RWPE1 (cell line): ENCODE results near the gene TMEM190.

Source experiments
- CTCF ChIA-PET: fragments of 350-600 bp; sonication (Branson Sonifier 250); formaldehyde crosslinking; extraction: SDS; loops from one replicate; lab custom pipeline; 2021; lab: Yijun Ruan, JAX
- POLR2A ChIA-PET: fragments of 400-600 bp; formaldehyde crosslinking; extraction: SDS; loops from one replicate; lab custom pipeline; 2020; ENCODE audit warnings: antibody characterized with exemption; ENCODE audit not compliant: low non-redundant PET; lab: Yijun Ruan, JAX
- DNase-seq: peaks from one replicate; pipeline ENCODE4 v3.0.0; 2012; ENCODE audit warnings: low spot score
- H3K27ac ChIP-seq: fragments of 450-650 bp; 2 replicates; pipeline ENCODE4 v1.5.1; 2017
- TF ChIP-seq, protein P1 (sequence below): fragments of 450-650 bp; conservative IDR thresholded peaks from 2 replicates; pipeline ENCODE4 v1.5.1; 2017; ENCODE audit warnings: low read depth, mild to moderate bottlenecking

TMEM190 gene

DNA sequence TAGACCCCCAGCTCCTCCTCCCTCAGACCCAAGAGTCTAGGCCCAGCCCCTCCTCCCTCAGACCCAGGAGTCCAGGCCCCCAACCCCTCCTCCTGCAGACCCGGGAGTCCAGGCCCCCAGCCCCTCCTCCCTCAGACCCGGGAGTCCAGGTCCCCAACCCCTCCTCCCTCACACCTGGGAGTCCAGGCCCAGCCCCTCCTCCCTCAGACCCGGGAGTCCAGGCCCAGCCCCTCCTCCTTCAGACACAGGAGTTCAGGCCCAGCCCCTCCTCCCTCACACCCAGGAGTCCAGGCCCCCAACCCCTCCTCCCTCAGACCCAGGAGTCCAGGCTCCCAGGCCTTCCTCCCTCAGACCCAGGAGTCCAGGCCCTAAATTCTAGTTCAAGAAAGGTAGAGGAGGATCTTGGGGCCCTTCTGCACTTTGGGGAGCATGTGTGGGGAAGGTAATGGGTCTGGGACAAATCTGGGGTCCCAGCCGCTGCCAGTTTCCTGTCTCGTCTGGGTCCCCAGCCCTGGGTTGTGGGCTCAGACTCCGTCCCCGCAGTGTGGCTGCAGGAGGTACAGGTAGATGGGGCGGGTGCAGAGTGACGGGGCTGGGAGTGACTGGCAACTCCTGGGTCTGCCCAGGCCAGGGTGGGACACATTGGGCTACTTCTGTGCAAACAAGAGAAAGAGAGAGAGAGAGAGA is 3.2 kb upstream of the TMEM190 start:
- no peak for DNase-seq
- TF ChIP-seq, protein P1, sequence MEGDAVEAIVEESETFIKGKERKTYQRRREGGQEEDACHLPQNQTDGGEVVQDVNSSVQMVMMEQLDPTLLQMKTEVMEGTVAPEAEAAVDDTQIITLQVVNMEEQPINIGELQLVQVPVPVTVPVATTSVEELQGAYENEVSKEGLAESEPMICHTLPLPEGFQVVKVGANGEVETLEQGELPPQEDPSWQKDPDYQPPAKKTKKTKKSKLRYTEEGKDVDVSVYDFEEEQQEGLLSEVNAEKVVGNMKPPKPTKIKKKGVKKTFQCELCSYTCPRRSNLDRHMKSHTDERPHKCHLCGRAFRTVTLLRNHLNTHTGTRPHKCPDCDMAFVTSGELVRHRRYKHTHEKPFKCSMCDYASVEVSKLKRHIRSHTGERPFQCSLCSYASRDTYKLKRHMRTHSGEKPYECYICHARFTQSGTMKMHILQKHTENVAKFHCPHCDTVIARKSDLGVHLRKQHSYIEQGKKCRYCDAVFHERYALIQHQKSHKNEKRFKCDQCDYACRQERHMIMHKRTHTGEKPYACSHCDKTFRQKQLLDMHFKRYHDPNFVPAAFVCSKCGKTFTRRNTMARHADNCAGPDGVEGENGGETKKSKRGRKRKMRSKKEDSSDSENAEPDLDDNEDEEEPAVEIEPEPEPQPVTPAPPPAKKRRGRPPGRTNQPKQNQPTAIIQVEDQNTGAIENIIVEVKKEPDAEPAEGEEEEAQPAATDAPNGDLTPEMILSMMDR = no peak
- CTCF ChIA-PET = interaction anchor here (1.2 kb wide), 1 partner anchor 81 kb away, joined by 4 read pairs; no protein-coding TSS in a partner anchor
- H3K27ac ChIP-seq = peak overlapping the region; percentile 28; the same call in 1 of the 2 replicates
- POLR2A ChIA-PET = interaction anchor here (1.1 to 1.2 kb wide), 2 partner anchors 11 to 13 kb away, joined by 3 to 4 read pairs; partner anchors contain the start of genes RPL28 and TMEM238

- peak overlapping the region; percentile 28; the same call in 1 of the 2 replicates for H3K27ac ChIP-seq
- TF ChIP-seq, protein P1 = no peak
- DNase-seq = no peak
- POLR2A ChIA-PET = no interaction called here
- CTCF ChIA-PET = no interaction called here
These were observed 2.5 kb upstream of the TMEM190 start for GRCh38 chr19:55373993-55374757.

DNA sequence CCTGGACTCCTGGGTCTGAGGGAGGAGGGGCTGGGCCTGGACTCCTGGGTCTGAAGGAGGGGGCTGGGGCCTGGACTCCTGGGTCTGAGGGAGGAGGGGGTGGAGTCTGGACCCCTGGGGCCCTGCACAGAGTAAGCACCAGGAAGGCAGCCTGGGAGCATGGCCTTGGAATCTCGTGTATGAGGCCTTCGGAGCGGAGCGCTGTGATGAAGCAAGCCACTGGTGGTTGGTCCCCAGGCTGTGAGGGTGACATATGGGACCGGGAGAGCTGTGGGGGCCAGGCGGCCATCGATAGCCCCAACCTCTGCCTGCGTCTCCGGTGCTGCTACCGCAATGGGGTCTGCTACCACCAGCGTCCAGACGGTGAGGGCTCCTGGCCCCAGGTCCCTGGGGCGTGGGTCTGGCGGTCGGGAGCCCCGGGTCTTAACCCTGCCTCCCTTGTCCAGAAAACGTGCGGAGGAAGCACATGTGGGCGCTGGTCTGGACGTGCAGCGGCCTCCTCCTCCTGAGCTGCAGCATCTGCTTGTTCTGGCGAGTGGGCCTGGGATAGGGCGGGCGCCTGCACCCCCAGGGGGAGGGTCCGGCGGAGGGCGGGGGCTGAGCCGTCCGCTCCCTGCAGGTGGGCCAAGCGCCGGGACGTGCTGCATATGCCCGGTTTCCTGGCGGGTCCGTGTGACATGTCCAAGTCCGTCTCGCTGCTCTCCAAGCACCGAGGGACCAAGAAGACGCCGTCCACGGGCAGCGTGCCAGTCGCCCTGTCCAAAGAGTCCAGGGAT is 918 bp downstream of the TMEM190 start:
- no peak overlapping the region for H3K27ac ChIP-seq
- POLR2A ChIA-PET = no interaction called here
- TF ChIP-seq, protein P1 = no peak
- DNase-seq = no peak
- CTCF ChIA-PET = interaction anchor here (1.1 kb wide), 1 partner anchor 75 kb away, joined by 3 read pairs; no protein-coding TSS in a partner anchor

DNA sequence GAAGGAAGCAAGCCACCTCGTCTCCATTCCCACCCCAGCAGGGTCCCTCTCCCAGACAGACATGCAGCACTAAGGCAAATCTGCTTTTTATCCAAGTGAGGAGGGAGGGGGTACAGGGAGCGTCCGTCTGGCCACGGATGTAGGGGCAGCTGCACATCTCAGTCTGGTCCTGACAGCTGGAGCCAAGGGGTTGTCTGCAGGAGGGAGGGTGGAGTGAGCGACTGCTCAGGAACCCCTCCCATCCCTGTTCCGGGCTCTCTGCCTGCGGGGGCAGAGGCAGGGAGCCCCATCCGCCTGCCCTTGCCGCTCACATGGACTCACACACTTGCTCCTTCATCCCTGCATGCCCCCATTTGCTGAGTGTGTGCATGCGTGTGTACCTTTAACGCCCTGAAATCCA is 2.5 kb downstream of the TMEM190 start:
- TF ChIP-seq, protein P1 = no peak
- peak overlapping the region; percentile 37 for H3K27ac ChIP-seq
- CTCF ChIA-PET = no interaction called here
- POLR2A ChIA-PET = no interaction called here
- DNase-seq = no peak

DNA sequence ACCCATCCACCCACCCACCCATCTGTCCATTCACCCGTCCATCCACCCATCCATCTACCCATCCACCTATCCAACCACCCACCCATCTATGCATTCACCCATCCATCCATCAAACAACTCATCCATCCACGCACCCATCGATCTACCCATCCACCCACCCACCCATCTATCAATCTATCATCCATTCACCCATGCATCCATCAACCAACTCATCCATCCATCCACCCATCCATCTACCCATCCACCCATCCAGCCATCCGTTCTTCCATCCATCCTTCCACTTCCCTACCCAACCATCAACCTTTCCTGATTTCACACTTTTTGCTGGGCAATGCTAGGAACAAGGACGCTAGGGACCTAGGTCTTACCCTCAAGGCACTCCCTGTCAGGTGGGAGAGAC is 5.4 kb downstream of the TMEM190 start:
- no peak for DNase-seq
- POLR2A ChIA-PET = no interaction called here
- TF ChIP-seq, protein P1 = no peak
- CTCF ChIA-PET = no interaction called here
- no peak overlapping the region for H3K27ac ChIP-seq
